ENCODE data around the gene STARD8. TPM values are rescaled to one million over a fixed set of nuclear protein-coding genes. Genes with fewer than 3 reads are reported as not detected.

Gene STARD8
- total RNA-seq, 1 experiment from 2014 or later: 0.91 TPM

DNA sequence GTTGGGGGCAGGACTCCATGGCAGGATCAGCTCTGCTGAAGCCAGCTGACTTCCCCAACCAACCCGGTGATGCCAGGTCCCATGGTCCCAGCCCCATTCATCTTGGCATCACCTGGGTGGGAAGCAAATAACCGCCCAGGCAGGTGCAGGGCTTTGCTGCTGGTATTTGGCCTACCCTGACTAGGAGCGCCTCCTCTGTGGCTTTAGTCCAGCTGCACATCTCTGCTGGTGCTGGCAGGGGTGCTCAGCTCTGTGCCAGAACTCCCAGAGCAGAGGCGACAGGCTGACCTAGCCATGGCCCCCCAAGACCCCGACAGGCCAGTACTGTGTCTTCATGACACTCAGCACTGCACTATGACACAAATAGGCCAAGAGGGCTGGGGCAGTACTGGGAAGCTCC lies 64.4 kb downstream of the STARD8 start:
- no peak for DNase-seq
- H3K36me3 ChIP-seq (ENCODE audit: low read depth, low read length): no peaks in the 10 kb centered on the region
- ChIA-PET POLR2A (ENCODE audit: unreplicated experiment) (no interaction called here), CTCF (no interaction called here)
- no peaks in the 10 kb centered on the region for H3K79me2 ChIP-seq (ENCODE audit: low read length)
- H3K27ac ChIP-seq (ENCODE audit: low read length): no peak overlapping the region
- H3K9ac ChIP-seq (ENCODE audit: low read length): no peak overlapping the region
- H3K9me3 ChIP-seq (ENCODE audit: low read length): no peaks in the 10 kb centered on the region
- no TSS peak for BruUV-seq (replicated peaks)
- H2AFZ ChIP-seq (ENCODE audit: low read length): no peak overlapping the region
- H3K27me3 ChIP-seq (ENCODE audit: low read length): no peaks in the 10 kb centered on the region
- H3K9me2 ChIP-seq (replicated peaks; ENCODE audit: low read length): no peaks in the 10 kb centered on the region
- ATAC-seq: no peak
- H4K20me1 ChIP-seq (ENCODE audit: low read length): no peaks in the 10 kb centered on the region
- no peak overlapping the region for H3K4me3 ChIP-seq (ENCODE audit: low read length)
- H3F3A ChIP-seq (ENCODE audit: low read length, unreplicated experiment): no peaks in the 10 kb centered on the region
- intact Hi-C loops (cut with micrococcal nuclease): loop anchor here (1.0 kb wide), 3 partner anchors 173 to 515 kb away; no protein-coding TSS in a partner anchor
- no peak overlapping the region for H3K4me2 ChIP-seq (ENCODE audit: low read length)
- TF ChIP-seq CTCF (conservative IDR thresholded peaks at IDR 0.05; ENCODE audit: low read depth, low read length): no peak
- no peak for TF ChIP-seq EZH2phosphoT487 (IDR thresholded peaks at IDR 0.05; ENCODE audit: borderline replicate concordance, low read length)
- TF ChIP-seq EZH2 (IDR thresholded peaks at IDR 0.05; ENCODE audit: low read length, unreplicated experiment): no peak
- H3K4me1 ChIP-seq (ENCODE audit: insufficient read depth, low read length): no peaks in the 10 kb centered on the region

DNA sequence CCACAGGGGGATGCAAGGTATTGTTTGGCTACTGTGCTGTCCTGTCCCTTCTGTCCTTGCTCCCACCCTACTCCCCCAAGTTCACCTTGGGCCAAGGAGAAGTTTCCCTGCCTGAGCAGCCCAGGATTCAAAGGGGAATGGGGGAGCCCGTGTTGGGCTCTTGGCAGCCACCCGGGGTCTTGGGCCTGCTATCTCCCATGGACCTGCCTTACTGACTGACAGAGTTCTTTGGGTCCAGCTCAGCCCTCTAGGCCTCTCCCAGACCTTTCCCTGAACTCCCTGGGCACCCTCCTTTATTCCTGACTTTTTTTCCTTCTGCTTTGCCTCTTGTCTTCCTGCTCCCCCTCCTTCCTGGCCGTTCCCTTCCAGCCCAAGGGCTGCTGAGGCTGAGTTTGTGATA lies 67.4 kb downstream of the STARD8 start:
- Histone ChIP-seq H4K20me1 (ENCODE audit: low read length) (no peaks in the 10 kb centered on the region), H3F3A (ENCODE audit: low read length, unreplicated experiment) (no peaks in the 10 kb centered on the region), H3K4me2 (ENCODE audit: low read length) (no peak overlapping the region), H3K9ac (ENCODE audit: low read length) (no peak overlapping the region), H3K4me3 (ENCODE audit: low read length) (no peak overlapping the region), H2AFZ (ENCODE audit: low read length) (no peak overlapping the region), H3K27me3 (ENCODE audit: low read length) (no peaks in the 10 kb centered on the region), H3K9me3 (ENCODE audit: low read length) (no peaks in the 10 kb centered on the region), H3K27ac (ENCODE audit: low read length) (no peak overlapping the region), H3K4me1 (ENCODE audit: insufficient read depth, low read length) (no peaks in the 10 kb centered on the region), H3K9me2 (replicated peaks; ENCODE audit: low read length) (no peaks in the 10 kb centered on the region), H3K79me2 (ENCODE audit: low read length) (no peaks in the 10 kb centered on the region), H3K36me3 (ENCODE audit: low read depth, low read length) (no peaks in the 10 kb centered on the region)
- no peak for ATAC-seq
- no peak for DNase-seq
- ChIA-PET POLR2A (ENCODE audit: unreplicated experiment) (no interaction called here), CTCF (no interaction called here)
- TF ChIP-seq CTCF (conservative IDR thresholded peaks at IDR 0.05; ENCODE audit: low read depth, low read length): no peak
- intact Hi-C loops (cut with micrococcal nuclease): no loop called here
- BruUV-seq (replicated peaks): no TSS peak

DNA sequence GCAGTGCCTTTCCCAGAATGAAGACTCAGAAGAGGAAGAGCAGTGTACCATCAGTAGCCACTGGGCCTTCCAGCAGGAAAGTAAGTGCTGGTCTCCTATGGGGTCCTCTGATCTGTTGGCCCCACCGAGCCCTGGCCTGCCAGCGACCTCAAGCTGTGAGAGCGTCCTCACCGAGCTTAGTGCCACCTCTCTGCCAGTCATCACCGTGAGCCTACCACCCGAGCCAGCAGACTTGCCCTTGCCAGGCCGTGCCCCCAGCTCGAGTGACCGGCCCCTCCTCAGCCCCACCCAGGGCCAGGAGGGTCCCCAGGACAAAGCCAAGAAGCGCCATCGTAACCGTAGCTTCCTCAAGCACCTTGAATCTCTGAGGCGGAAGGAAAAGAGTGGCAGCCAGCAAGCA lies 69.7 kb downstream of the STARD8 start:
- TF ChIP-seq EZH2phosphoT487 (IDR thresholded peaks at IDR 0.05; ENCODE audit: borderline replicate concordance, low read length) (no peak), EZH2 (IDR thresholded peaks at IDR 0.05; ENCODE audit: low read length, unreplicated experiment) (no peak), CTCF (conservative IDR thresholded peaks at IDR 0.05; ENCODE audit: low read depth, low read length) (no peak)
- ChIA-PET CTCF (no interaction called here), POLR2A (ENCODE audit: unreplicated experiment) (no interaction called here)
- Histone ChIP-seq H2AFZ (ENCODE audit: low read length) (no peak overlapping the region), H4K20me1 (ENCODE audit: low read length) (no peaks in the 10 kb centered on the region), H3K4me2 (ENCODE audit: low read length) (no peak overlapping the region), H3K4me3 (ENCODE audit: low read length) (no peak overlapping the region), H3K9me2 (replicated peaks; ENCODE audit: low read length) (no peaks in the 10 kb centered on the region), H3K27ac (ENCODE audit: low read length) (no peak overlapping the region), H3K9me3 (ENCODE audit: low read length) (no peaks in the 10 kb centered on the region), H3K4me1 (ENCODE audit: insufficient read depth, low read length) (no peaks in the 10 kb centered on the region), H3K27me3 (ENCODE audit: low read length) (no peaks in the 10 kb centered on the region), H3F3A (ENCODE audit: low read length, unreplicated experiment) (no peaks in the 10 kb centered on the region), H3K9ac (ENCODE audit: low read length) (no peak overlapping the region), H3K36me3 (ENCODE audit: low read depth, low read length) (no peaks in the 10 kb centered on the region), H3K79me2 (ENCODE audit: low read length) (no peaks in the 10 kb centered on the region)
- intact Hi-C loops (cut with micrococcal nuclease): no loop called here
- DNase-seq (no peak), ATAC-seq (no peak)
- BruUV-seq (replicated peaks): no TSS peak

Data from PC-3 (cell line).